ENCODE results near the gene ZBTB7A. TPM values are rescaled to one million over a fixed set of nuclear protein-coding genes. Genes with fewer than 3 reads are reported as not detected.

ZBTB7A gene
- polyA plus RNA-seq, 3 donors: 7.2 to 9.0 (median 7.4) TPM

GRCh38 chr19:4057931-4058692 is 8.6 kb downstream of the ZBTB7A start:
- no peak for DNase-seq (ENCODE audit: low read depth in 3 of 3, low spot score in 2 of 3)

- DNase-seq (ENCODE audit: low read depth in 3 of 3, low spot score in 2 of 3): no peak
Measured at GRCh38 chr19:4055209-4055552, 11.5 kb downstream of the ZBTB7A start.

- DNase-seq (ENCODE audit: low read depth in 3 of 3, low spot score in 2 of 3): no peak
Measured at GRCh38 chr19:4054441-4055208, 12.1 kb downstream of the ZBTB7A start.

DNA sequence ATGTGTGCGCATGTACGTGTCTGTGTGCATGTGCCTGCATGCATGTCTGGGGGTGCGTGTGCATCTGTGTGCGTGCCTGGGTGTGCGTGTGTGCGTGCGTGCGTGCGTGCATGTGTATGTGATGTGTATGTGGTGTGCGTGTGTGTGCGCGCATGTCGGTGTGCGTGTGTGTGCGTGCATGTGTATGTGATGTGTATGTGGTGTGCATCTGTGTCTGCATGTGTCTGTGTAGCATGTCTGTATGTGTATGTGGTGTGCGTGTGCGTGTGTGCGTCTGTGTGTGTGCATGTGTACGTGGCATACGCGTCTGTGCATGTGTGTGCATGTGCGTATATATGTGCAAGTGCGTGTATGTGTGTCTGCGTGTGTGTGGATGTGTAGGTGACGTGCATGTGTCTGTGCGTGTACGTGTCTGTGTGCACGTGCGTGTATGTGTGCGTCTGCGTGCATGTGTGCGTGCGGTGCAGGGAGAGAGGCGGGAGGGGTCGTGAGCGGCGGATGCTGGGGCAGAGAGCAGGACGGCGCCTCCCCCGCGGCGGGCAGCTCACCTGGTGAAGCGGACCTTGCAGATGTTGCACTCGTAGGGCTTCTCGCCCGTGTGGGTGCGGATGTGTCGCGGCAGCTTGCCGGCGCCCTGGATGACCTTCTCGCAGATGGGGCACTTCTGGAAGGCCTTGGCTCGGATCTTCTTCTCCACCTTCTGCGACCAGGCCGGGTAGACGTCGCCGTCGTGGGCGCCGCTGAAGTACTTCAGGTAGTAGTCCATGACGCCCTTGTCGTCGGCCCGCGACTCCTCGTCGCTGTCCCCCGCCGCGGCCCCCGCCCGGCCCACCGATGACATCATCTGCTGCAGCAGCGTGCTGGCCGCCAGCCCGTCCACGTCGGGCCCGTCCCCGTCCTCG is 13.0 kb downstream of the ZBTB7A start:
- DNase-seq (ENCODE audit: low read depth in 3 of 3, low spot score in 2 of 3): no peak

- no peak for DNase-seq (ENCODE audit: low read depth in 3 of 3, low spot score in 2 of 3)
Measured at GRCh38 chr19:4052993-4053422, 13.7 kb downstream of the ZBTB7A start.

GRCh38 chr19:4052114-4052992 is 14.3 kb downstream of the ZBTB7A start:
- DNase-seq (ENCODE audit: low read depth in 3 of 3, low spot score in 2 of 3): no peak

- no peak for DNase-seq (ENCODE audit: low read depth in 3 of 3, low spot score in 2 of 3)
Measured at GRCh38 chr19:4051175-4052101, 15.3 kb downstream of the ZBTB7A start.

DNA sequence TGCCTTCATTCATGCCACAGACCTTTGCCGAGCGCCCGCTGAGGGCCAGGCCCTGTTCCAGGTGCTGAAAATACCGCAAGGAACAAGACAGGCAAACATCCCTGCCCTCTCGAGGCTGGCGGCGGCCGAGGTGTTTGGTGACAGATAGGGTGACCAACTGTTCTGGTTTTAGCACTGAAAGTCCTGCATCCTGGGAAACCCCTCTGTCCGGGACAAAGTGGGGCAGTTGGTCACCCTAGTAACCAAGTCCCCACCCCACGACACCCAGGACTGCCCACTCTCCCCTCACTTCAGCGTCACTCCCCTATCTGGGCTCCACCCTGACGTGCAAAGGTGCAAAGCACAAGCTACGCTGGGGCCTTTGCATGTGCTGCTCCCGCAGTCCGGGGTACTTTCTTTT is 17.3 kb downstream of the ZBTB7A start:
- no peak for DNase-seq (ENCODE audit: low read depth in 3 of 3, low spot score in 2 of 3)

DNA sequence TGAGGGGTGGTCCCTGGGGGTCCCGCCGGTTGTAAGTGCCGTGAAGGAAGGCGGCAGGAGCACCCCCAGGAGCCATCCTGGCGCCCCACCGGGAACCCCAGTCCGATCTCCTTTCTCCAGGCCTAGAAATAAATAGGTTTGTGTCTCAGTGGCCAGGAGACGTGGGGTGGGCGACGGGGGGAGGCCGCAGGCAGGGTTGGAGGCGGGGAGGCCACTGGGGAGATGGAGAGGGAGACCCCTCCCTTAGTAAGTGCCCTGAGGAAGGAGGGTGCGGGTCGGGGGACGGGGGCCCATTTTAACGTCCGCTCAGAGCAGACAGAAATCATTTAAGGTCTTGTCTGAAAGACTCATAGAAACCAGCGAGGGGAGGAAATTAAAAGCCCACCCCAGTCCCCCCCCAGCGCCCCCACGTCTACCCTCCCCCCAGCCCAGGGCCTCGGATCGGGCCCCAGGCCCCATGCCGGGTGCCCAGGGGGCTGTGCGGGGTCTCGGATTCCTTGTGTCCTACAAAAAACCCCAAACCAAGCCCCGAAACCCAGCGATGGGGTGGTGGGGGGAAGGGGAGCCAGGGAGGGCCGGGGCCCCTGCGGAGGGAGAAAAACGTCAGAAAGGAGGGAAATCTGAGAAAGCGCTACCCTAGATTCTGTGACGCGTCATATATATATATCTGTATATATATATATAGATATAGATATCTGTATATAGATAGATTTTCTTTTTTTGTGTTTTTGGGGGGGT is 19.6 kb downstream of the ZBTB7A start:
- no peak for DNase-seq (ENCODE audit: low read depth in 3 of 3, low spot score in 2 of 3)

DNA sequence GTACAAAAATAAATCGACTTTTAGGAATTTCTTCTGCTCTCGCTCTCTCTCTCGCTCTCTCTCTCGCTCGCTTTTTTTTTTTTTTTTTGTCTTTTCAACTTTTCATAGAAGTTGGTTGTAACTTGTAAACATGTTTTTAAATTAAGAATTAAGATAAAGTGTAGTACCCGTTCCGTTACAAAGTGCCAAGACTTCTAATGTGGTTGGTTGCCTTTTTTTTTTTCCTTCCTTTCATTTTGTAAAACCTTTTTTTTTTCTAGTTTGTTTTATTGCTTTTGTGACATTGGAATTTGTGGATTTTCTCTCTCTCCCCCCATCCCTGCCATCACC is 20.4 kb downstream of the ZBTB7A start:
- DNase-seq (ENCODE audit: low read depth in 3 of 3, low spot score in 2 of 3): no peak

DNA sequence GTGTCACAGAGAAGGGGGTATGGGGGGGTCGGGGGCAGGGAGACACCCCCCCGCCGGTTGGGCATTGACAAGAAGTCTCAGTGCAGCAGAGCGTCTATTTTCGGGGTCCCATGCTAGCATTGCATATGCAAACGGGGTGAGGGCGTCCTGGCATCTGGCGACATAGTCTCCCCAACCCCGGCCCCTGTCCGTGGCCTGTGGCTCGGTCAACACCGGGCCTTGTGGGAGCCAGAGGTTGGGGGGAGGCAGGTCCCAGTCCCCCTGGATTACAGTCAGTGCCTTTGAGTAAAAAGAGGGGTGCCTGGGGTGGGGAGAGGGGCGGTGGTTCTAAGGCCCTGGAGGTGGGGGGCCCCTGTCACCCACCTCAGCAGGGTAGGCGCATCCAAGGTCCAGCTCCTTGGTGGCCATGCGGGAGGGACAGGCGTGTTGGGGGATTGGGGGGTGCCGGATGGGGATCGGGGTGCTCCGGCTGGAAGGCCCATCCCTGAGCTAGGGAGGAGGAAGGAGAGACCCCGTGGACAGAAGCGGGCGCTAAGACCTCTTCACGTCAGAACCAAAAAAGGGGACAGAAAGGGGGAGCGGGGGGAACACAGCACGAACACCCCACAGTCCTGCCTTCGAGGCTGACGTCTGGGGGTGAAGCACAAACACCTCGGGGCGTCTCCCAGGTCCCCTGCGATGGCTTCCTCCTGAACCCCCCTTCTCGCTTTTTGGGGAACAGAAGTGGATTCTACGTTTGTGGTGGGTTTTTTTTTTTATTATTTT is 20.9 kb downstream of the ZBTB7A start:
- DNase-seq (ENCODE audit: low read depth in 3 of 3, low spot score in 2 of 3): no peak

GRCh38 chr19:4044990-4045465 is 21.7 kb downstream of the ZBTB7A start:
- no peak for DNase-seq (ENCODE audit: low read depth in 3 of 3, low spot score in 2 of 3)

DNA sequence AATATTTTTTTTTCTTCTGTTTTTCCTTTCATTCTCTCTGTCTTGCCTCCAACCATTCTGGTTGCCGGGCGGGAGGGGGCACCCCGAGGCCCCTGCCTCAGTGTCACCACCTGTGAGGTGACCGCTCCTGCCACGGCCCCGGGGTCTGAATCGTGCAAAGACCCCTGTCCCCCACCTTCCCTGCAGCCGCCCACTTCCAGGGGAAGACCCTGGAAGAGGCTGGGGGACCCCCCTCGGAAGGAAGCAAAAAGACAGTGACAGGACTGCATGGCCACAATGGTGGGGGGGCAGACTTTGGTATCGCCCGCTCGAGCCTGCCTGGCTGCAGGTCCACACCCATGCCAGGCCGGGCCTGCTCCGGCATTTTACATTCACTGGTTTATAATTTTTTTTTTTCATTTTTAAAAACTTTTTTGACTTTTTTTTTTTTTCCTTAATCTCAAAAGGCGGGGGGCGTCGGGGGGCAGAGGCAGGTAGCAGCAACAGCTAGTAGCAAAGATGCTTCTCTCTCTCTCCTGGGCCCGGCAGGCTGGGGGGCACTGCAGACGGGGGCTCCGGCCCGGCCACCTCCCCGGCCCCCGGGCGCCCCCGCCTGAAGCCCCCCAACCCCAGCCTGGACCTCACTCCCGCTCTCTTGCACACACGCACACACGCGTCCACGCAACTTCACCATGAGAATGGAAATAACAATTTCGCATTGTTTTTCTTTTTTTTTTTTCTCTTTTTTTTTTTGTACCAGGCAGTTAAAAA is 22.6 kb downstream of the ZBTB7A start:
- no peak for DNase-seq (ENCODE audit: low read depth in 3 of 3, low spot score in 2 of 3)

- no peak for DNase-seq (ENCODE audit: low read depth in 3 of 3, low spot score in 2 of 3)
Measured at GRCh38 chr19:4043401-4043800, 23.3 kb downstream of the ZBTB7A start.

DNA sequence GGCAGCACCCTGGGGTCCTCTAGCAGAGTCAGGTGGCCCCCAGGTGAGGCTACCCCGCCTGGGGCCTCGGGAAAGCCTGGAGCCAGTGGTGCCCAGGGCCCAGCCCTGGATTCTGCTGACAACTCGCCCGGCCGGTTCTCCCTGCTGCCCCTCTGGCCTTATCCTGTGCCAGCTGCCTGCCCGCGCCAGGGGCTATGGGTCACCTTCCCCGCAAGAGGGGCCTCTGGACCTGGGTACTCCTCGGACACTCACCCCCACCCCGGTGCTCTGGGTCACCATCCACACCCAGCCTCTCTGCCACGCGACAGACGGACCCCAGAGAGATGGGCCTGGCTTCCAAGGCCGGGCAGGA is 24.0 kb downstream of the ZBTB7A start:
- no peak for DNase-seq (ENCODE audit: low read depth in 3 of 3, low spot score in 2 of 3)

DNA sequence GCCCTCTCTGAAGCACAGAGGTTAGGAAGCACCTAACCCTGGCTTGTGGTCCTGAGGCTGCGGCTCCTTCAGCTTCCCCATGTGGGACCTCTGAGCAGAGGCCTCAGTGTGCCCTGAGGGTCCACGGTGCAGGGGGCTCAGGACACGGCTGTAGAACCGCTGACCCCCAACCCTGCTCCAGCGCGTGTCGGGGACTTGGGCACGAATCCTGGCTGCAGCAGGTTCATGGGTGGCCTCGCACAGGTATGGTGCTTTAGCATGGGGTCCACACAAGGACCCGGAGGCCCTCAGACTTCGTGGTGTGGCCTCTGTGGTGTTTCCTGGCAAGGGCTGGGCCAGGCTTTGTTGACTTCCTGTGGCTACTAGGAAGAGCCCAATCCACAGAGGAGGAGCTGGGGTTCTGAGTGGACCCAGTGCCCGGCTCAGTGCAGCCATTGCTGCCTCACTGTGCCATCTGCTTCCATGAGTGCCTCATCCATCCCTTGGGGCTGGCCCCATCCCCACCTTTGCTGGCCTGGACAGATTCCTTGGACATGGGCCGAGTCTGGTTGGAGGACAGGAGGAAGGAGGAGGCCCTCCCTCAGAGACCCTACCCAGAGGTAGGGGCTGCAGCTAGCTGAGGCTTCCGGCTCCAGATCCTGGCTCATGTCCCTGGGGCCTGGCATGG is 24.5 kb downstream of the ZBTB7A start:
- no peak for DNase-seq (ENCODE audit: low read depth in 3 of 3, low spot score in 2 of 3)

Data from right renal cortex interstitium (tissue), 3 donors.